Calu3 (cell line): ENCODE results near the gene CCDC92. TPM values are rescaled to one million over a fixed set of nuclear protein-coding genes. Genes with fewer than 3 reads are reported as not detected.

ENCODE experiments used
- BruUV-seq: library from RNA; stranded (reverse); fragments of 400-500 nt; replicated peaks from 2 replicates; lab custom pipeline; 2021; lab: Mats Ljungman, UMichigan
- CTCF ChIA-PET: fragments of 300-600 bp; sonication (Branson Sonifier 250); formaldehyde crosslinking; loops from one replicate; lab custom pipeline; 2022; ENCODE audit warnings: antibody characterized with exemption; lab: Charles Lee
- DNase-seq: peaks from one replicate; pipeline ENCODE4 v3.0.0; 2022
- H3K27ac Mint-ChIP-seq: one replicate; pipeline ENCODE4 v1.8.0; 2022; ENCODE audit warnings: mixed read lengths; ENCODE audit not compliant: unreplicated experiment
- H3K27me3 Mint-ChIP-seq: one replicate; pipeline ENCODE4 v1.8.0; 2022; ENCODE audit warnings: mixed read lengths; ENCODE audit not compliant: unreplicated experiment
- H3K36me3 Mint-ChIP-seq: one replicate; pipeline ENCODE4 v1.8.0; 2022; ENCODE audit warnings: mild to moderate bottlenecking, moderate library complexity, mixed read lengths; ENCODE audit not compliant: insufficient read depth, unreplicated experiment
- H3K4me1 Mint-ChIP-seq: one replicate; pipeline ENCODE4 v1.8.0; 2022; ENCODE audit warnings: mild to moderate bottlenecking, low read depth, mixed read lengths; ENCODE audit not compliant: unreplicated experiment
- H3K4me3 Mint-ChIP-seq: one replicate; pipeline ENCODE4 v1.8.0; 2022; ENCODE audit warnings: mild to moderate bottlenecking, low read depth, moderate library complexity, mixed read lengths; ENCODE audit not compliant: unreplicated experiment
- H3K9me3 Mint-ChIP-seq: one replicate; pipeline ENCODE4 v1.8.0; 2022; ENCODE audit warnings: low read depth, mixed read lengths; ENCODE audit not compliant: unreplicated experiment
- CTCF ChIP-seq: fragments of 200-600 bp; IDR thresholded peaks from one replicate; pipeline ENCODE4 v1.8.0; 2022; ENCODE audit warnings: antibody characterized with exemption; ENCODE audit not compliant: unreplicated experiment
- intact Hi-C: fragments of 100-400 bp; cut with micrococcal nuclease; formaldehyde crosslinking; loops from one replicate; pipeline ENCODE4 v1.10.0; 2022; ENCODE audit not compliant: unreplicated experiment
- total RNA-seq: library from RNA; stranded (reverse); gene quantifications from 2 replicates; pipeline ENCODE4 v1.2.3, GENCODE V29; 2022

Gene CCDC92
- total RNA-seq, 1 experiment from 2014 or later, result 35.0 TPM

- intact Hi-C loops, result no loop called here
- no peak for TF ChIP-seq CTCF
- Mint-ChIP-seq H3K36me3 (no peaks in the 10 kb centered on the region), H3K27me3 (peaks cover 91% of the 10 kb centered on the region), H3K9me3 (no peaks in the 10 kb centered on the region), H3K4me1 (peaks cover 8% of the 10 kb centered on the region), H3K4me3 (no peak overlapping the region), H3K27ac (no peak overlapping the region)
- no peak for DNase-seq
- BruUV-seq, result no TSS peak
- CTCF ChIA-PET, result no interaction called here
Observed at GRCh38 chr12:123902821-123903220, 69.8 kb downstream of the CCDC92 start.

DNA sequence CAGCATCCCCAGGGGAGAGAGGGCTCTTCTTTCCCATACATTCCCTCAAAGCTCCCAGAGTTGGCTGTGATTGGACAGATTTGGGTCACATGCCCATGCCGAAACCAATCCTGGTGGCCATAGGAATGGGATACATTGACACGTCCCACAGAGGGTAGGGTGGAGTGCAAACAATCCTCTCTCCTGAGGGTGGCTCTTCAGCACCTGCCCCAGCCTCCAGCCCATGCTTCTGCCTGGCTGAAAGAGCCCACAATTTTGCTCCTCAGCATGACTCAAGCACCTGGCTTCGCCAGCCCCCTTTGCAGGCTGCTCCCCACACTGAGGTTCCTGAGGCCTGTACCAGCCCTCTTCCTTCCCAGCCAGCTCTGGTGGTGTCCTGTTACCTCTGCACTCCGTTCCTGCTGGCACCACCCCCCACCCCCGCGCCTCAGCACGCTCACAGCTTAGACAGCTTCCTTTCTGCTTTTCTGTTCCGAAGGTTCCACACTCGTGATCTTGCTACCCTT, 71.7 kb downstream of the CCDC92 start:
- CTCF ChIA-PET, result no interaction called here
- Mint-ChIP-seq H3K4me1 (peaks cover 8% of the 10 kb centered on the region), H3K36me3 (no peaks in the 10 kb centered on the region), H3K9me3 (no peaks in the 10 kb centered on the region), H3K4me3 (no peak overlapping the region), H3K27ac (no peak overlapping the region), H3K27me3 (peaks cover 95% of the 10 kb centered on the region)
- no peak for TF ChIP-seq CTCF
- intact Hi-C loops, result no loop called here
- DNase-seq, result no peak
- BruUV-seq, result no TSS peak

GRCh38 chr12:123899368-123899767, 73.3 kb downstream of the CCDC92 start:
- CTCF ChIA-PET, result no interaction called here

GRCh38 chr12:123898673-123899072, 74.0 kb downstream of the CCDC92 start:
- peaks cover 79% of the 10 kb centered on the region for H3K27me3 Mint-ChIP-seq
- intact Hi-C loops, result no loop called here
- CTCF ChIA-PET, result no interaction called here
- no peak for DNase-seq
- no peak for TF ChIP-seq CTCF
- H3K9me3 Mint-ChIP-seq, result no peaks in the 10 kb centered on the region
- BruUV-seq, result no TSS peak
- H3K4me1 Mint-ChIP-seq, result no peaks in the 10 kb centered on the region
- H3K36me3 Mint-ChIP-seq, result no peaks in the 10 kb centered on the region
- no peak overlapping the region for H3K4me3 Mint-ChIP-seq
- H3K27ac Mint-ChIP-seq, result no peak overlapping the region

More at GRCh38 chr12:123899368-123899767, 73.3 kb downstream of the CCDC92 start:
- intact Hi-C loops, result no loop called here
- peaks cover 86% of the 10 kb centered on the region for H3K27me3 Mint-ChIP-seq
- H3K36me3 Mint-ChIP-seq, result no peaks in the 10 kb centered on the region
- no peak for TF ChIP-seq CTCF
- no peak overlapping the region for H3K4me3 Mint-ChIP-seq
- H3K9me3 Mint-ChIP-seq, result no peaks in the 10 kb centered on the region
- no peak for DNase-seq
- H3K27ac Mint-ChIP-seq, result no peak overlapping the region
- no TSS peak for BruUV-seq
- no peaks in the 10 kb centered on the region for H3K4me1 Mint-ChIP-seq
